K562 (cell line): ENCODE results near the gene TMEM33. TPM values are rescaled to one million over a fixed set of nuclear protein-coding genes. Genes with fewer than 3 reads are reported as not detected.

Experiments used
- ATAC-seq: fragments of 200-7000 bp; cut with Tn5 transposase; 3 replicates; pipeline ENCODE4 v1.9.1; 2020; ENCODE audit warnings: moderate library complexity
- BruUV-seq: library from RNA; stranded (reverse); fragments of 400-500 nt; replicated peaks from 2 replicates; lab custom pipeline; 2021; lab: Mats Ljungman, UMichigan
- CTCF ChIA-PET: fragments of 300-600 bp; formaldehyde crosslinking; extraction: SDS; loops from one replicate; lab custom pipeline; 2021; ENCODE audit warnings: low intra/inter-chr PET ratio; lab: Yijun Ruan, JAX
- POLR2A ChIA-PET: fragments of 300-600, 350-650 bp; sonication (Branson Sonifier 250); formaldehyde crosslinking; extraction: SDS; loops from one replicate; lab custom pipeline; 2021; ENCODE audit warnings: antibody characterized with exemption, inconsistent platforms; lab: Yijun Ruan, JAX
- DNase-seq, 4 experiments: peaks; one replicate each; pipeline versions ENCODE4 v3.0.0 to v3.0.0-alpha.2; 2011 to 2018; ENCODE audit warnings: low spot score in 3 of 4, mixed read lengths in 3 of 4; ENCODE audit errors: extremely low read depth in 1 of 4
- FAIRE-seq: peaks from 2 replicates; lab custom pipeline; 2011; peaks lifted over from hg19 to GRCh38; lab: Jason Lieb, UNC
- H2AFZ ChIP-seq: 2 replicates; pipeline ENCODE4 v1.6.0; 2011; ENCODE audit warnings: low read depth, low read length, control low read depth, inconsistent platforms
- H3K27ac ChIP-seq: fragments of 200-600 bp; 3 replicates; pipeline ENCODE4 v1.8.0; 2011; ENCODE audit warnings: low read depth, mild to moderate bottlenecking, control low read depth, inconsistent platforms, low read length, moderate library complexity, mixed read lengths; ENCODE audit errors: extremely low read depth
- H3K27me3 ChIP-seq, 2 experiments: fragments of 300-600 bp in 1 of 2; 2 replicates in 1 of 2; 3 replicates in 1 of 2; pipeline versions ENCODE4 v1.6.0 to v1.8.0; 2011; ENCODE audit warnings: inconsistent platforms in 2 of 2, low read length in 2 of 2, mild to moderate bottlenecking in 1 of 2, mixed read lengths in 1 of 2, moderate library complexity in 1 of 2; ENCODE audit not compliant: control insufficient read depth in 2 of 2, insufficient read depth in 2 of 2
- H3K36me3 ChIP-seq: fragments of 300-600 bp; 3 replicates; pipeline ENCODE4 v1.8.0; 2011; ENCODE audit warnings: mild to moderate bottlenecking, low read length, inconsistent platforms; ENCODE audit not compliant: control insufficient read depth, insufficient read depth
- H3K4me1 ChIP-seq, 2 experiments: fragments of 200-600 bp in 1 of 2; replicated peaks in 1 of 2; 2 replicates in 1 of 2; 3 replicates in 1 of 2; pipeline versions ENCODE4 v1.5.1 to v1.8.0; 2011; ENCODE audit warnings: inconsistent platforms in 2 of 2, low read length in 2 of 2, mild to moderate bottlenecking in 1 of 2, mixed read lengths in 1 of 2, moderate library complexity in 1 of 2; ENCODE audit not compliant: control insufficient read depth in 2 of 2, insufficient read depth in 2 of 2
- H3K4me2 ChIP-seq: 2 replicates; pipeline ENCODE4 v1.6.1; 2011; ENCODE audit warnings: low read length, control low read depth, inconsistent platforms, mixed read lengths; ENCODE audit not compliant: insufficient read depth
- H3K4me3 ChIP-seq: fragments of 200-600 bp; sonication (generic), shearing (Covaris generic); 2 replicates; pipeline ENCODE4 v1.5.1; 2016; ENCODE audit warnings: control low read depth, inconsistent platforms
- H3K79me2 ChIP-seq: fragments of 200-600 bp; 3 replicates; pipeline ENCODE4 v1.8.0; 2011; ENCODE audit warnings: low read length, inconsistent platforms; ENCODE audit not compliant: control insufficient read depth, insufficient read depth
- H3K9ac ChIP-seq, 2 experiments: 2 replicates each; pipeline versions ENCODE4 v1.6.0 to v1.6.1; 2011; ENCODE audit warnings: low read depth in 2 of 2, low read length in 2 of 2, control low read depth in 1 of 2, inconsistent platforms in 1 of 2, mild to moderate bottlenecking in 1 of 2, mixed read lengths in 1 of 2; ENCODE audit not compliant: insufficient read depth in 1 of 2
- H3K9me1 ChIP-seq: one replicate; pipeline ENCODE4 v1.6.0; 2011; ENCODE audit warnings: inconsistent platforms, mild to moderate bottlenecking, low read length, moderate library complexity; ENCODE audit not compliant: control insufficient read depth, insufficient read depth
- H3K9me3 ChIP-seq: replicated peaks from 2 replicates; pipeline ENCODE4 v1.5.1; 2011; ENCODE audit warnings: low read depth, low read length, inconsistent platforms; ENCODE audit not compliant: control insufficient read depth, insufficient read depth
- H4K20me1 ChIP-seq: replicated peaks from 2 replicates; pipeline ENCODE4 v1.6.1; 2011; ENCODE audit warnings: low read length, inconsistent platforms, mixed read lengths; ENCODE audit not compliant: control insufficient read depth, insufficient read depth
- ARID4B ChIP-seq: sonication (generic); formaldehyde crosslinking; IDR thresholded peaks from 2 replicates; pipeline ENCODE4 v1.8.0; 2022; ENCODE audit warnings: mild to moderate bottlenecking, missing genetic modification reagents
- BRD4 ChIP-seq: fragments of 200-600 bp; sonication (generic); IDR thresholded peaks from 2 replicates; pipeline ENCODE4 v1.6.1; 2017; ENCODE audit warnings: inconsistent platforms
- DACH1 ChIP-seq: fragments of 450-650 bp; IDR thresholded peaks from 2 replicates; pipeline ENCODE4 v1.6.1; 2018; ENCODE audit not compliant: partially characterized antibody
- GATA2 ChIP-seq: sonication (generic); formaldehyde crosslinking; IDR thresholded peaks from 2 replicates; pipeline ENCODE4 v1.4.0; 2020; ENCODE audit warnings: mild to moderate bottlenecking, missing genetic modification reagents
- HOXB6 ChIP-seq: fragments of 250-450 bp; sonication (Bioruptor Pico); IDR thresholded peaks from 2 replicates; pipeline ENCODE4 v1.5.1; 2022; ENCODE audit warnings: mild to moderate bottlenecking, borderline replicate concordance
- L3MBTL2 ChIP-seq: fragments of 450-650 bp; IDR thresholded peaks from 2 replicates; pipeline ENCODE4 v1.6.1; 2016; ENCODE audit warnings: mild to moderate bottlenecking, moderate library complexity
- MBD2 ChIP-seq: sonication (generic); IDR thresholded peaks from 2 replicates; pipeline ENCODE4 v1.6.1; 2016; ENCODE audit warnings: low read depth, borderline replicate concordance
- NKRF ChIP-seq: fragments of 450-650 bp; IDR thresholded peaks from 2 replicates; pipeline ENCODE4 v1.6.1; 2016; ENCODE audit warnings: borderline replicate concordance
- PTTG1 ChIP-seq: fragments of 450-650 bp; IDR thresholded peaks from 2 replicates; pipeline ENCODE4 v1.6.1; 2016; ENCODE audit warnings: low read depth, mild to moderate bottlenecking, missing genetic modification characterization, missing compliant biosample characterization
- RFX1 ChIP-seq: fragments of 450-650 bp; IDR thresholded peaks from 2 replicates; pipeline ENCODE4 v1.6.1; 2016; ENCODE audit warnings: mild to moderate bottlenecking, moderate library complexity
- SIN3A ChIP-seq, 2 experiments: fragments of 150-350 bp in 1 of 2; IDR thresholded peaks; 2 replicates each; pipeline ENCODE4 v1.6.1; 2011 to 2016; ENCODE audit warnings: borderline replicate concordance in 2 of 2, low read depth in 2 of 2, low read length in 2 of 2, mild to moderate bottlenecking in 2 of 2, moderate library complexity in 2 of 2; ENCODE audit not compliant: control insufficient read depth in 1 of 2
- USF1 ChIP-seq: sonication (generic); formaldehyde crosslinking; IDR thresholded peaks from 2 replicates; pipeline ENCODE4 v1.9.0; 2022; ENCODE audit warnings: mild to moderate bottlenecking, missing genetic modification reagents
- XRCC3 ChIP-seq: fragments of 450-650 bp; IDR thresholded peaks from 2 replicates; pipeline ENCODE4 v1.6.1; 2017; ENCODE audit warnings: mild to moderate bottlenecking, moderate library complexity
- ZNF699 ChIP-seq: fragments of 250-450 bp; sonication (Bioruptor Pico); IDR thresholded peaks from 2 replicates; pipeline ENCODE4 v1.8.0; 2021; ENCODE audit warnings: mild to moderate bottlenecking, moderate library complexity; ENCODE audit not compliant: insufficient replicate concordance
- WGBS: fragments of 100-300 bp; shearing (Covaris generic); methylation state at CpG from one replicate; pipeline ENCODE4 v1.1.6; 2016; ENCODE audit warnings: low coverage, mixed read lengths; ENCODE audit not compliant: insufficient coverage; ENCODE audit errors: missing lambda C conversion rate; 5-methylcytosine and 5-hydroxymethylcytosine counted together
- in situ Hi-C: fragments of 300-500 bp; cut with MboI; formaldehyde crosslinking; loops from 4 replicates; pipeline ENCODE4 v1.15.0; 2018; ENCODE audit warnings: inconsistent platforms, mixed read lengths
- intact Hi-C: fragments of 100-400 bp; cut with micrococcal nuclease; formaldehyde crosslinking; loops from 2 replicates; pipeline ENCODE4 v1.14.2; 2022
- polyA plus RNA-seq, 8 experiments: library from polyadenylated mRNA; depleted of rRNA in 4 of 8; stranded (reverse) in 5 of 8; unstranded in 3 of 8; fragments of >200 nt; fragmentation: Nextera tagmentation in 2 of 8; fragmentation: Illumina TruSeq in 1 of 8; extraction: Ambion mirVana in 2 of 8; extraction: Trizol in 1 of 8; gene quantifications; 2 replicates each; pipeline versions ENCODE4 v1.2.1 to v1.2.3, GENCODE V29; 2011 to 2014; ENCODE audit warnings: inconsistent platforms in 1 of 8, missing spikeins in 1 of 8
- total RNA-seq, 7 experiments: library from RNA; depleted of rRNA in 6 of 7; stranded (reverse); fragments of >200 nt in 6 of 7; fragmentation: Illumina TruSeq in 2 of 7; extraction: Trizol in 2 of 7; gene quantifications; 2 replicates each; pipeline versions ENCODE4 v1.2.1 to v1.2.3, GENCODE V29; 2011 to 2021; ENCODE audit warnings: low replicate concordance in 1 of 7

The TMEM33 gene
- total and polyA plus RNA-seq, 9 of the 15 experiments (the other 6 are each of a cell fraction or from before 2014, with no cell fraction given) = 16.8 to 85.9 (median 67.9) TPM

- DNase-seq (peak; percentile 32 to 59 (median 36)), ATAC-seq (peak; percentile 66), FAIRE-seq (no peak)
- in situ Hi-C loops (no loop called here), intact Hi-C loops (loop anchor here (5.0 kb wide), 1 partner anchor 57 kb away; the partner anchor contains the start of gene SLC30A9)
- Histone ChIP-seq H4K20me1 (no peaks in the 10 kb centered on the region), H3K79me2 (peaks cover 52% of the 10 kb centered on the region), H3K27me3 (peaks cover 0 to 4% of the 10 kb centered on the region in 2 experiments; a peak in 2 of 5 replicates), H3K4me2 (peak overlapping the region; percentile 88), H3K9ac (peak overlapping the region; percentile 79 to 94), H3K4me1 (peaks cover 5 to 6% of the 10 kb centered on the region in 2 experiments; a peak in 3 of 5 replicates), H3K9me3 (no peaks in the 10 kb centered on the region), H3K36me3 (peaks cover 34% of the 10 kb centered on the region), H3K27ac (peak overlapping the region; percentile 89), H3K9me1 (no peaks in the 10 kb centered on the region), H2AFZ (peak overlapping the region; percentile 94), H3K4me3 (peak overlapping the region; percentile 73)
- BruUV-seq = no TSS peak
- 3% methylated on average over 10 of the region's 12 CpGs for WGBS
- POLR2A ChIA-PET = interaction anchor here (1.0 to 3.0 kb wide), 4 partner anchors 9 to 15 kb away, joined by 3 to 9 read pairs (median 5); no protein-coding TSS in a partner anchor
- CTCF ChIA-PET = no interaction called here
- no peak for TF ChIP-seq ARID4B (CRISPR knock-in tag)
- no peak for TF ChIP-seq HOXB6 (CRISPR knock-in tag)
- no peak for TF ChIP-seq ZNF699 (CRISPR knock-in tag)
- TF ChIP-seq DACH1 = no peak
- no peak for TF ChIP-seq MBD2
- peak; percentile 23; the same call in 1 of the 2 replicates for TF ChIP-seq GATA2 (CRISPR knock-in tag)
- TF ChIP-seq NKRF = peak; percentile 73
- TF ChIP-seq SIN3A (IDR thresholded peaks at IDR 0.05; ENCODE audit: borderline replicate concordance in 2 of 2, control insufficient read depth in 1 of 2, low read depth in 2 of 2, low read length in 2 of 2) = peak in 1 of 2 experiments; percentile 45; a peak in 1 of 4 replicates
- peak; percentile 78 for TF ChIP-seq USF1 (CRISPR knock-in tag)
- TF ChIP-seq RFX1 = no peak
- TF ChIP-seq XRCC3 = no peak
- TF ChIP-seq PTTG1 (tag) = no peak
- no peak for TF ChIP-seq BRD4
- TF ChIP-seq L3MBTL2 = no peak
Measured at GRCh38 chr4:41935652-41936021, 408 bp downstream of the TMEM33 start.
